Heart left ventricle (tissue), 16 donors: ENCODE data around the gene ARAP3. TPM values are rescaled to one million over a fixed set of nuclear protein-coding genes. Genes with fewer than 3 reads are reported as not detected.
"Not testable (repeated sequence)": the region's sequence is repeated elsewhere in the genome, so short reads cannot be mapped to it uniquely, and the experiment has no call there.

ENCODE experiments used
- ATAC-seq, 4 donors: fragments of 200-7000 bp; cut with Tn5 transposase; one replicate each; pipeline ENCODE4 v1.9.1; 2020 to 2022; ENCODE audit warnings: moderate library complexity in 4 of 4, mild to moderate bottlenecking in 3 of 4, moderate number of reproducible peaks in 1 of 4
- DNase-seq, 5 donors: peaks; one replicate each; pipeline ENCODE4 v3.0.0-alpha.2; 2020
- H3K27ac ChIP-seq, 12 donors: fragments of 200-600 bp; sonication (generic) in 4 of 12; one replicate each; pipeline versions ENCODE4 v1.5.0 to v1.8.0; 2016 to 2022; ENCODE audit warnings: mild to moderate bottlenecking in 2 of 12
- H3K27me3 ChIP-seq, 9 donors: fragments of 200-600 bp; sonication (generic) in 2 of 9; one replicate each; pipeline versions ENCODE4 v1.5.1 to v1.8.0; 2016 to 2022; ENCODE audit warnings: mild to moderate bottlenecking in 3 of 9
- H3K36me3 ChIP-seq, 9 donors: fragments of 200-600 bp; sonication (generic) in 2 of 9; one replicate each; pipeline versions ENCODE4 v1.5.0 to v1.8.0; 2018 to 2022; ENCODE audit warnings: mild to moderate bottlenecking in 2 of 9
- H3K4me1 ChIP-seq, 12 donors: fragments of 200-600 bp; sonication (generic) in 4 of 12; one replicate each; pipeline versions ENCODE4 v1.5.0 to v1.8.0; 2016 to 2022; ENCODE audit warnings: mild to moderate bottlenecking in 3 of 12
- H3K4me3 ChIP-seq, 12 donors: fragments of 200-600 bp; sonication (generic) in 4 of 12; one replicate each; pipeline versions ENCODE4 v1.5.0 to v1.8.0; 2017 to 2022; ENCODE audit warnings: mild to moderate bottlenecking in 9 of 12, moderate library complexity in 4 of 12
- H3K9me3 ChIP-seq, 12 donors: fragments of 200-600 bp; sonication (generic) in 4 of 12; one replicate each; pipeline versions ENCODE4 v1.5.0 to v1.8.0; 2016 to 2022; ENCODE audit warnings: mild to moderate bottlenecking in 1 of 12
- CTCF ChIP-seq, 12 donors: fragments of 200-600 bp; sonication (generic) in 4 of 12; IDR thresholded peaks; one replicate each; pipeline versions ENCODE4 v1.5.0 to v1.8.0; 2018 to 2022; ENCODE audit warnings: antibody characterized with exemption in 12 of 12, mild to moderate bottlenecking in 5 of 12
- POLR2A ChIP-seq, 2 donors: fragments of 450-650 bp; IDR thresholded peaks; one replicate each; pipeline ENCODE4 v1.6.1; 2017; ENCODE audit warnings: antibody characterized with exemption in 2 of 2, mild to moderate bottlenecking in 2 of 2, moderate library complexity in 2 of 2
- WGBS, 4 donors: extraction: QIAGEN DNeasy Blood & Tissue Kit in 2 of 4; methylation state at CpG; one replicate each; pipeline versions ENCODE4 v1.1.5 to v1.1.7; 2013 to 2018; 5-methylcytosine and 5-hydroxymethylcytosine counted together
- intact Hi-C, 10 donors: fragments of 100-400 bp; cut with DNase I; formaldehyde crosslinking; loops; one replicate each; pipeline versions ENCODE4 v1.11.1 to v1.14.2; 2022
- polyA plus RNA-seq, 2 donors: library from polyadenylated mRNA; stranded (reverse); fragments of 200-250 nt; gene quantifications; one replicate each; pipeline ENCODE4 v1.2.3, GENCODE V29; 2013
- total RNA-seq, 9 donors: library from RNA; depleted of rRNA in 2 of 9; stranded (reverse); fragments of >200 nt in 2 of 9; fragmentation: NEBNext Ultra II Directional in 3 of 9; extraction: Animal tissue kit (Norgen Biotek cat#: 25700) in 3 of 9; gene quantifications; one replicate each; pipeline versions ENCODE4 v1.1.0 to v1.2.4, GENCODE V29; 2016 to 2023
- donor health status: ischemic (EF 13 %, LVEDD 7.1; RV severe dilation, severe dysfunction).
- donor health status: healthy with polysubstance abuse.
- donor health status: DM: no; HTN: yes; CAD: no.
- donor health status: DM: no; HTN: no; CAD: no.
- donor health status: ischemic (EF 25% LVEDD 6.9; RV normal size, moderate dysfunction).
- donor health status: ischemic (EF 25% LVEDD 5.7; RV mildly dilated, moderate dysfunction).
- donor health status: healthy.
- donor health status: DM: yes; HTN: yes; CAD: no.
- donor health status: ischemic (EF 35%, LVEDD 5.7; RV mildly dilated, moderate dysfunction).
- donor health status: nonischemic (EF 11% LVEDD 7.7; RV severe dilation, severe dysfunction).
- donor health status: DM: yes; HTN: yes; CAD: no.
- donor health status: PGD.
- donor health status: ischemic (EF 29% LVEDD 5.4; RV normal size, mild dysfunction).
- donor health status: nonischemic (EF 23%, LVEDD 6.1; RV moderate dilation, normal function).

Gene ARAP3
- total and polyA plus RNA-seq, 11 donors: 8.9 to 20.5 (median 13.8) TPM

GRCh38 chr5:141615991-141616720 is 65.9 kb downstream of the ARAP3 start:
- no peak for TF ChIP-seq CTCF (IDR thresholded peaks at IDR 0.05)
- TF ChIP-seq POLR2A (IDR thresholded peaks at IDR 0.05): no peak

GRCh38 chr5:141613344-141613743 is 68.7 kb downstream of the ARAP3 start:
- H3K36me3 ChIP-seq: no peaks in the 10 kb centered on the region
- H3K27me3 ChIP-seq: no peaks in the 10 kb centered on the region
- intact Hi-C loops: no loop called here
- H3K27ac ChIP-seq: peak overlapping the region in 6 of 12 donors; percentile 1 to 54 (median 24)
- ATAC-seq (no peak), DNase-seq (no peak)
- TF ChIP-seq POLR2A (IDR thresholded peaks at IDR 0.05): no peak
- no peak for TF ChIP-seq CTCF (IDR thresholded peaks at IDR 0.05)
- no peaks in the 10 kb centered on the region for H3K9me3 ChIP-seq
- H3K4me3 ChIP-seq: no peak overlapping the region
- peaks cover 0 to 87% (median 40%) of the 10 kb centered on the region in 12 donors for H3K4me1 ChIP-seq

More at GRCh38 chr5:141615991-141616720, 65.9 kb downstream of the ARAP3 start:
- H3K27ac ChIP-seq: peak overlapping the region in 6 of 12 donors; percentile 90 to 99 (median 98)
- no peaks in the 10 kb centered on the region for H3K9me3 ChIP-seq
- DNase-seq: no peak
- intact Hi-C loops: loop anchor here in 2 of 10 donors (2.0 kb wide), 2 partner anchors 13 to 15 kb away; no protein-coding TSS in a partner anchor
- H3K4me1 ChIP-seq: peaks cover 0 to 72% (median 40%) of the 10 kb centered on the region in 12 donors
- ATAC-seq: no peak
- no peaks in the 10 kb centered on the region for H3K27me3 ChIP-seq
- H3K36me3 ChIP-seq: peaks cover 0 to 16% (median 12%) of the 10 kb centered on the region in 9 donors
- WGBS, 4 donors: 68 to 75% (median 71%) methylated on average over 9 of the region's 9 CpGs
- peak overlapping the region in 8 of 12 donors; percentile 10 to 99 (median 94) for H3K4me3 ChIP-seq

- DNase-seq (no peak), ATAC-seq (no peak)
- no peaks in the 10 kb centered on the region for H3K9me3 ChIP-seq
- H3K4me1 ChIP-seq: peaks cover 0 to 90% (median 29%) of the 10 kb centered on the region in 12 donors
- no peaks in the 10 kb centered on the region for H3K27me3 ChIP-seq
- WGBS, 4 donors: 79 to 84% (median 80%) methylated on average over 3 of the region's 3 CpGs
- H3K4me3 ChIP-seq: no peak overlapping the region
- no peak overlapping the region for H3K27ac ChIP-seq
- intact Hi-C loops: no loop called here
- H3K36me3 ChIP-seq: no peaks in the 10 kb centered on the region
- TF ChIP-seq CTCF (IDR thresholded peaks at IDR 0.05): no peak
- no peak for TF ChIP-seq POLR2A (IDR thresholded peaks at IDR 0.05)
Measured at GRCh38 chr5:141611289-141611688, 70.7 kb downstream of the ARAP3 start.

- H3K36me3 ChIP-seq, H3K27ac ChIP-seq, H3K4me3 ChIP-seq, H3K9me3 ChIP-seq, ATAC-seq, H3K27me3 ChIP-seq, DNase-seq, intact Hi-C loops: not testable (repeated sequence)
- H3K4me1 ChIP-seq: peaks cover 0 to 91% (median 35%) of the 10 kb centered on the region in 12 donors
- 96 to 99% (median 97%) methylated on average over 7 of the region's 7 CpGs for WGBS, 4 donors
Measured at GRCh38 chr5:141609921-141610320, 72.1 kb downstream of the ARAP3 start.
